SU-DHL-6 (cell line): ENCODE data around the gene SNRNP200.

Experiments used
- H2AFZ ChIP-seq: fragments of 200-600 bp; sonication (generic); 2 replicates; pipeline ENCODE4 v1.6.1; 2014; ENCODE audit warnings: low read depth, mild to moderate bottlenecking, moderate library complexity, mixed read lengths, antibody characterized with exemption, low read length; ENCODE audit not compliant: severe bottlenecking
- H3F3A ChIP-seq: fragments of 200-600 bp; shearing (Covaris generic); 2 replicates; pipeline ENCODE4 v1.6.0; 2016; ENCODE audit warnings: antibody characterized with exemption, mild to moderate bottlenecking; ENCODE audit not compliant: insufficient read depth
- H3K27ac ChIP-seq: fragments of 200-600 bp; sonication (generic); 2 replicates; pipeline ENCODE4 v1.5.1; 2016; ENCODE audit warnings: low read depth, mild to moderate bottlenecking, low read length, moderate library complexity, mixed read lengths
- H3K27me3 ChIP-seq: fragments of 200-600 bp; sonication (generic), shearing (Covaris generic); 2 replicates; pipeline ENCODE4 v1.6.0; 2014; ENCODE audit warnings: mild to moderate bottlenecking, low read length
- H3K36me3 ChIP-seq: fragments of 200-600 bp; sonication (generic); 2 replicates; pipeline ENCODE4 v1.6.1; 2014; ENCODE audit warnings: mild to moderate bottlenecking, low read length, mixed read lengths
- H3K4me2 ChIP-seq: fragments of 300-600, 200-600 bp; shearing (Covaris generic), sonication (generic); 2 replicates; pipeline ENCODE4 v1.6.0; 2014; ENCODE audit warnings: low read length, low read depth, mild to moderate bottlenecking; ENCODE audit not compliant: poor library complexity, severe bottlenecking
- H3K4me3 ChIP-seq: fragments of 200-600 bp; sonication (generic); 2 replicates; pipeline ENCODE4 v1.5.1; 2014; ENCODE audit warnings: antibody characterized with exemption, low read length, mild to moderate bottlenecking, mixed read lengths; ENCODE audit not compliant: insufficient read depth, poor library complexity, severe bottlenecking
- H3K79me2 ChIP-seq: fragments of 200-600 bp; sonication (generic); 2 replicates; pipeline ENCODE4 v1.6.1; 2014; ENCODE audit warnings: mild to moderate bottlenecking, low read length, moderate library complexity; ENCODE audit not compliant: insufficient read depth
- H3K9ac ChIP-seq: fragments of 200-600 bp; sonication (generic); 2 replicates; pipeline ENCODE4 v1.7.0; 2014; ENCODE audit warnings: mild to moderate bottlenecking, low read length
- H3K9me2 ChIP-seq: fragments of 200-600 bp; sonication (generic); replicated peaks from 2 replicates; pipeline ENCODE4 v1.6.1; 2014; ENCODE audit warnings: low read length; ENCODE audit not compliant: insufficient read depth
- H3K9me3 ChIP-seq: fragments of 200-600 bp; sonication (generic); 2 replicates; pipeline ENCODE4 v1.6.1; 2014; ENCODE audit warnings: low read length, mixed read lengths; ENCODE audit not compliant: insufficient read depth
- H4K20me1 ChIP-seq: fragments of 200-600 bp; sonication (generic); 2 replicates; pipeline ENCODE4 v1.6.1; 2014; ENCODE audit warnings: low read depth, mild to moderate bottlenecking, antibody characterized with exemption, low read length, moderate library complexity, mixed read lengths
- EZH2phosphoT487 ChIP-seq: fragments of 200-600 bp; sonication (generic), shearing (Covaris generic); conservative IDR thresholded peaks from 2 replicates; pipeline ENCODE4 v1.6.1; 2018; ENCODE audit warnings: mild to moderate bottlenecking, antibody characterized with exemption, low read length, moderate library complexity, mixed read lengths
- TF ChIP-seq, protein P1 (sequence below): fragments of 200-600 bp; sonication (generic); IDR thresholded peaks from one replicate; pipeline ENCODE4 v1.5.1; 2017; ENCODE audit warnings: antibody characterized with exemption, mild to moderate bottlenecking, low read length, moderate library complexity; ENCODE audit not compliant: insufficient read depth, poor library complexity, severe bottlenecking

Gene SNRNP200

DNA sequence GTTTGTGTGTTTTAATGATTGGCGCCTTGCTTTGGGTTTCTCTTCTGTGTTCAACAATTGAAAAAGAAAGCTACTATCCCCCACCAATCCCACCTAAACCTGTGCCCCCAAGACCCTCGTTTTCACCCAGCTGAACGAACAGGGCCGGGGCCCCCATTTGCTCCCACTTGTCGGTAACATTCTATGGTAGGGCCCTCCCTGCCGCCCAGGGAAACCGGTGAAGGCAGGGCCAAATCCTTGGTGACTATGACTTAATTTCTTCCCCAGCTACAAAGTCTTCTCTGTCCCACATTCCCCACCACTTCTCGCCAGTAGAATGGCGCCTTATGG lies 598 bp upstream of the SNRNP200 start:
- H3K9me2 ChIP-seq, result no peaks in the 10 kb centered on the region
- peak overlapping the region; percentile 79 for H3K27ac ChIP-seq
- no peaks in the 10 kb centered on the region for H4K20me1 ChIP-seq
- peak overlapping the region; percentile 74 for H2AFZ ChIP-seq
- H3K36me3 ChIP-seq, result peaks cover 24% of the 10 kb centered on the region
- peaks cover 7% of the 10 kb centered on the region; the same call in 1 of the 2 replicates for H3F3A ChIP-seq
- peaks cover 47% of the 10 kb centered on the region for H3K79me2 ChIP-seq
- TF ChIP-seq EZH2phosphoT487, result no peak
- TF ChIP-seq, protein P1, sequence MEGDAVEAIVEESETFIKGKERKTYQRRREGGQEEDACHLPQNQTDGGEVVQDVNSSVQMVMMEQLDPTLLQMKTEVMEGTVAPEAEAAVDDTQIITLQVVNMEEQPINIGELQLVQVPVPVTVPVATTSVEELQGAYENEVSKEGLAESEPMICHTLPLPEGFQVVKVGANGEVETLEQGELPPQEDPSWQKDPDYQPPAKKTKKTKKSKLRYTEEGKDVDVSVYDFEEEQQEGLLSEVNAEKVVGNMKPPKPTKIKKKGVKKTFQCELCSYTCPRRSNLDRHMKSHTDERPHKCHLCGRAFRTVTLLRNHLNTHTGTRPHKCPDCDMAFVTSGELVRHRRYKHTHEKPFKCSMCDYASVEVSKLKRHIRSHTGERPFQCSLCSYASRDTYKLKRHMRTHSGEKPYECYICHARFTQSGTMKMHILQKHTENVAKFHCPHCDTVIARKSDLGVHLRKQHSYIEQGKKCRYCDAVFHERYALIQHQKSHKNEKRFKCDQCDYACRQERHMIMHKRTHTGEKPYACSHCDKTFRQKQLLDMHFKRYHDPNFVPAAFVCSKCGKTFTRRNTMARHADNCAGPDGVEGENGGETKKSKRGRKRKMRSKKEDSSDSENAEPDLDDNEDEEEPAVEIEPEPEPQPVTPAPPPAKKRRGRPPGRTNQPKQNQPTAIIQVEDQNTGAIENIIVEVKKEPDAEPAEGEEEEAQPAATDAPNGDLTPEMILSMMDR, result no peak
- H3K9me3 ChIP-seq, result no peaks in the 10 kb centered on the region
- peak overlapping the region; percentile 87 for H3K9ac ChIP-seq
- H3K4me2 ChIP-seq, result peak overlapping the region; percentile 87
- peak overlapping the region; percentile 99 for H3K4me3 ChIP-seq
- no peaks in the 10 kb centered on the region for H3K27me3 ChIP-seq

GRCh38 chr2:96304606-96305005 lies 740 bp downstream of the SNRNP200 start:
- Histone ChIP-seq H3K4me2 (peak overlapping the region; percentile 87), H3K27me3 (no peaks in the 10 kb centered on the region), H3F3A (peaks cover 7% of the 10 kb centered on the region; the same call in 1 of the 2 replicates), H3K9ac (peak overlapping the region; percentile 87), H4K20me1 (no peaks in the 10 kb centered on the region), H3K9me3 (no peaks in the 10 kb centered on the region), H2AFZ (no peak overlapping the region), H3K36me3 (peaks cover 24% of the 10 kb centered on the region), H3K27ac (0 out of 2 replicates have a peak overlapping the region, but pooled peaks have one; percentile 79), H3K79me2 (peaks cover 47% of the 10 kb centered on the region), H3K9me2 (no peaks in the 10 kb centered on the region), H3K4me3 (peak overlapping the region; percentile 99)
- TF ChIP-seq, protein P1, result no peak
- no peak for TF ChIP-seq EZH2phosphoT487

- H3K9ac ChIP-seq, result no peak overlapping the region
These were observed 3.5 kb downstream of the SNRNP200 start for GRCh38 chr2:96301865-96302264.

More at GRCh38 chr2:96301865-96302264, 3.5 kb downstream of the SNRNP200 start:
- Histone ChIP-seq H2AFZ (no peak overlapping the region), H3K9me2 (no peaks in the 10 kb centered on the region), H3K27me3 (no peaks in the 10 kb centered on the region), H4K20me1 (no peaks in the 10 kb centered on the region), H3K4me2 (no peak overlapping the region), H3K9me3 (no peaks in the 10 kb centered on the region), H3K27ac (no peak overlapping the region), H3K79me2 (peaks cover 47% of the 10 kb centered on the region), H3F3A (no peaks in the 10 kb centered on the region; the same call in 1 of the 2 replicates), H3K4me3 (no peak overlapping the region), H3K36me3 (peaks cover 33% of the 10 kb centered on the region)
- TF ChIP-seq EZH2phosphoT487, result no peak
- TF ChIP-seq, protein P1, result no peak
